ENCODE results near the gene SYAP1.
A peak's percentile ranks its signal among the peaks of the same experiment; 100 is the strongest.
"Not testable (repeated sequence)": the region's sequence is repeated elsewhere in the genome, so short reads cannot be mapped to it uniquely, and the experiment has no call there.

Gene SYAP1

GRCh38 chrX:16716451-16716850 lies 3.0 kb upstream of the SYAP1 start:
- DNase-seq; intact Hi-C loops (cut with DNase I): not testable (repeated sequence)

DNA sequence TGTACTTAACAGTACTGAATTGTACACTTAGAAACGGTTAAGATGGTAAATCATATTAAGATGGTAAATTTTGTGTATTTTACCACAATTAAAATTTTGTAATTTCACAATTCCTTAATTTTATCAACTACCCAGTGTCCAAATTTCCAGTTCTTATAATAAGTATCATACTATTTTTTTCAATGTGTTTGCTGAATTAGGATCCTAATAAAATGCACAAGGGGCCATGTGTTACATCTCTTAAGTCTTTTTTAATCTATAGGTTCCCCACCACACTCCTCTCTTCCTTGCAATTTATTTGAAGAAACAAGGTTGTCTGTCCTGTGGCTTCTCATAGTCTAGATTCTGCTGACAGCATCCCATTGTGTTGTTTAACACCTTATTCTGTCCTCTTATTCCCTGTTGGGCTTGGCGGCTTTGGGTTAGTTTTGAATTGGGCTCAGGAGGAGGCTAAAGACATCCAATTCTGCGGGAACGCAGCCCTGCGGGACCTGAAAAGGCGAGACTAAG lies 533 bp upstream of the SYAP1 start:
- DNase-seq, result no peak
- intact Hi-C loops (cut with DNase I), result no loop called here

DNA sequence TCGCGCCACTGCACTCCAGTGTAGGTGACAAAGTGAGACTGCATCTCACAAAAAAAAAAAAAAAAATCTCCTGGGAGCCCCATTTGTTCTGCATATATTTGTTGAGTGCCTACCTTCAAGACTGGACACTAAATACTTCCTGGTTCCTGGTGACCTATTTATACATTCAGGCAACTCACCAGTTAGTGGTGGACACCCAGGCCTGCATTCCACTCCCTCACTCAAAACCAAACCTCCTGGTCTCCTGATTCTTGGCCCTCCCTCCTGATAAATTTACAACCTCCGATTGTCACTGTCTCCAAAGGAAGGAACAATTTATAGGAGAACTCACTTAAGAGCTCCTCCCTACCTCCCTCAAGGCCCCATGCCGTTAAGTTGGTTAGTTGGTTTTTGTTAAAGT lies 3.1 kb downstream of the SYAP1 start:
- DNase-seq, result no peak
- intact Hi-C loops (cut with DNase I), result no loop called here

DNA sequence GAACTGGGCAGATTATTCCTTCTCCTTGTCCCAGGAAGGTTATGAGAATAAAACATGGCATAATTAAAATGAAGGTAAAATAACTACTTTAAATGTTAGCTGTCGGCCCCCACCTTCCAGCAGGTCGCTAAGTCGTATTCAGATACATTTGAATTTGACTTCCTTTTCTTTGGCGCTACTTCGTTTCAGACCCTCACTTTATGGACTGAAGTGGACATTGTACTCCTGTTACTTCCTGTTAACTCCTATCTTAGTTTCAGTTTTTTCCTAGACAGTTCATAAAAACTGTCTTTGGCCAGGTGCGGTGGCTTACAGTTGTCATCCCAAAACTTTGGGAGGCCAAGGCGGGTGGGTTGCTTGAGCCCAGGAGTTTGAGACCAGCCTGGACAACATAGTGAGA lies 5.7 kb downstream of the SYAP1 start:
- intact Hi-C loops (cut with DNase I), result no loop called here

GRCh38 chrX:16726347-16726988 lies 7.1 kb downstream of the SYAP1 start:
- intact Hi-C loops (cut with DNase I); DNase-seq: not testable (repeated sequence)

More for the DNA sequence above, 5.7 kb downstream of the SYAP1 start:
- no peak for DNase-seq

DNA sequence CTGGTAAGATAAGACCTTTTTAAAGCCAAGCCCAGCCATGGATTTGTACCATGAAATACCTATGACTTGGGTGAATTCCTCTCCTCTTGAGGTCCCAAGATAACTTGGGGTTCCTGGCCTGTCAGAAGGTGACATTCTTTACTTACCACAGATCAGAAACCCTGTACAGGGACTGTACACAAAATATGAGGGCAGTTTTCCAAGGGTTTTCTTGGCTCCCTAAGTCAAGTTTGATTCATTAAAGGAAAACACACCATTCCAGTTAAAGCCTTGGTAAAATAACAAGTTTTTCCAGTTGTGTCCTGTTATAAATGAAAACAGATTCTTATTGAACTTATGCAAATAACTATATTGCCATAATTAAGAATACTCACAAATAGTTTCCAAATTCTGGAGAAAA lies 8.2 kb downstream of the SYAP1 start:
- intact Hi-C loops (cut with DNase I), result no loop called here

DNA sequence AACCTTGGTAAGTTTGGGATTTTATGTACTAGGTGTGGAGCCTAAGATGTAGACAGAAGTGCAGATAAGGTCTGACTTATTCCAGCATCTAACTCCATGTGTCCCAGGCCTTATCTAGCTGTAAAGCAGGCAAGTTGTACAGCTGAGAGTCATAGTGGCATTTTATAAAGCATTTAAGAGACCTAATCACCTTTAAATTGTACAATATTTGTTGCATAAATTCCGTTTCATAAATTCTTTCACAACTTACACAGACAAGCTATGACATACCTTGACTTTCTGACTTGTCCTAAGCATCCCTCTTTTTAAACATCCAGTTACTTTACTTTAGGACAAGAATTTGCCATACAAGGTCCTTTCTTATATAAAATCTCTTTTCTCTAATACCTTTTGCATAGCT lies 11.0 kb downstream of the SYAP1 start:
- no peak for DNase-seq
- intact Hi-C loops (cut with DNase I), result no loop called here

More for the DNA sequence above, 8.2 kb downstream of the SYAP1 start:
- no peak for DNase-seq

DNA sequence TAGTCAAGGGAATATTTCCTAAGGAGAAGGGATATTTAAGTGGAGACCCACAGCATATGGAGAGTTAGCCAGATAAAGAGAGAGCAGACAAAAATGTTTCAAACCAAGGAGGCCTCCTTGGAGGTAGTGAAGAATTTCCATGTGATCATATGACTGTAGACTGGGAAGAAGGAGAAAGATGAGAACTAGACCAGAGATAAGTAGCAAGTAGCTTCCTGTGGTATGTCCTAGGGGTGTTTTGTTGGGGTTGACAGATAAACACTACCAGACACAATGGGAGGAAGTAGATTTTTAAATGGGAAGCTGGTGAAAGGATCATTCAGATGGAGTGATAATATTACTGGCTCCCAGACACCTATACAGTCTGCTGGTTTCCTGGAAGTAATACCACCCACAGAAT lies 13.6 kb downstream of the SYAP1 start:
- DNase-seq, result no peak
- intact Hi-C loops (cut with DNase I), result no loop called here

DNA sequence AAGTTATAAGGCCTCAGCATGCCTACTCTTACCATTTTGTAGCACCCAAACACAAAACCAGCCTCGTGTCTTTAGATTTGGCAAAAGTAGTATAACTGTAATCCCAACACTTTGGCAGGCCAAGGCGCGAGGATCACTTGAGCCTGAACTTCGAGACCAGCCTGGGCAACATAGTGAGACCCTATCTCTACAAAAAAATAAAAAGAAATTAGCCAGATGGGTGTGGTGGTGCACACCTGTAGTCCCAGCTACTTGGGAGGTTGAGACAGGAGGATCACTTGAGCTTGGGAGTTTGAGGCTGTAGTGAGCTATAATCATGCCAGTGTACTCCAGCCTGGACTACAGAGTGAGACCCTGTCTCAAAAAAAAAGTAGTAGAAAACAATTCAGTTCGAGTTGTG lies 17.6 kb downstream of the SYAP1 start:
- intact Hi-C loops (cut with DNase I), result no loop called here
- no peak for DNase-seq

DNA sequence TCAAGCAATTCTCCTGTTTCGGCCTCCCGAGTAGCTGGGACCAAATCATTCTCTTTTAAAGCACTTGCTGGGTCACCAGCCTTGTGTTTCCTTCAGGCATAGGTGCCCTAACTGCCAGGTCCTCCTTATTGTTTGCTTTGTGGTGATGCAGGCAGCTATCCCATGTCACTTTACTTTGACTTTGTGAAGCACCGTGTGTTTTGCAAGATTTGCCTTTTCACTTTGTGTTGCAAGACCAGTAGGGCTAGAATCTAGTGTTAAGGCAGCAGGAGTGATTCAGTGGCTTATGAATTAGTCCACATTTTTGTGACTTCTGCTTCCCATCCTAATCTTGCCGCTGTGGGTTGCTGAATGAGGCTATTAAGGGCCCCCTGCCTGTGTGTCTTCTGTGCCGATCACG lies 20.2 kb downstream of the SYAP1 start:
- intact Hi-C loops (cut with DNase I), result no loop called here
- DNase-seq, result no peak

DNA sequence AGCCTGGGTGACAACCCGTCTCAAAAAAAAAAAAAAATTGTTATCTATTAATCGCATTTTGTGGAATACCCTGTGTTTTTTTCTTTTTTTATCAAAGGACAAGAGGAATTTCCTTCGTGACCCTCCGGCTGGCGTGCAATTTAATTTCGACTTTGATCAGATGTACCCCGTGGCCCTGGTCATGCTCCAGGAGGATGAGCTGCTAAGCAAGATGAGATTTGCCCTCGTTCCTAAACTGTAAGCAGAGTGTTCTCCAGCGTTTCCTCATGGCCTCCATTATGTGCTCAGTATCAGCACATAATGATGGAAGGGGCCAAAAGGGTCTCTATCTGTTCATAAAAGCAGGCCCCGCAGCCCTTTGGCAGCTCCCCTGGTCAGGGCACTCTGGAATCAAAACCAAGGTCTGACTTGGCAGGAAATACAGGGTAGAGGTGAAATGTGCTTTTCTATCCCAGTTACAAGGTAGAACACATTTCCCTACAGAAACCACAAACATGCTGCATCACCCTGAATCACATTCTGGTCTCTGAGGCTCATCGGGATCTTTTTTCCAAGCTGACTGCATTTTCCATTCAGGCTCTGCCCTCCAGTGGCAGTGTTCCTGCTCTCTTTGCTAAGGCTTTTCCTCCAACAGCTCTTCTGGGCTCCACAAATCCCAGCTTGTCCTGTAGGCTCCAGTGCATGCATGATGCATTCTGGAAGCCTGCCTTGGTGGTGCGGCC lies 24.4 kb downstream of the SYAP1 start:
- intact Hi-C loops (cut with DNase I), result no loop called here
- DNase-seq, result no peak

DNA sequence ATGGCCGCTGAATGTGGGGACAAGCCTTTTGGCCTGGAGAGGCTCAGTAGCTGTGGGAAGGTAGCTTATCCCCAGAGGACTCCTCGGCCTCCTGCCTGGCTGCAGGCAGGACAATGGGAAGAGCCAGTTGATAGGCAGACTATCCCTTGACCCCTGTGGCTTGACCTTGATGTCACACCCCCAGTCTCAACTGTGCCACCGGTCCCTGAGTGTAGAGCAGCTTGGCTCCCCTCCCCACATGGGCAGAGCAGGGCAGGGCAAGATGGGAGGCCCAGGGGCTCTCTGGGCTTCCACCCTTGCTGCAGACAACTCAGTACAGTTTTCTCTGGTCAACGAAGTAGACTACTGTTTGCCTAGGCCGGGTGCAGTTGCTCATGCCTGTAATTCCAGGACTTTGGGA lies 25.7 kb downstream of the SYAP1 start:
- intact Hi-C loops (cut with DNase I), result no loop called here
- DNase-seq, result no peak

- DNase-seq, result no peak
Measured at GRCh38 chrX:16745659-16746058, 26.2 kb downstream of the SYAP1 start.

GRCh38 chrX:16748425-16748824 lies 29.0 kb downstream of the SYAP1 start:
- intact Hi-C loops (cut with DNase I), result no loop called here
- no peak for DNase-seq

More at GRCh38 chrX:16745659-16746058, 26.2 kb downstream of the SYAP1 start:
- intact Hi-C loops (cut with DNase I), result no loop called here

DNA sequence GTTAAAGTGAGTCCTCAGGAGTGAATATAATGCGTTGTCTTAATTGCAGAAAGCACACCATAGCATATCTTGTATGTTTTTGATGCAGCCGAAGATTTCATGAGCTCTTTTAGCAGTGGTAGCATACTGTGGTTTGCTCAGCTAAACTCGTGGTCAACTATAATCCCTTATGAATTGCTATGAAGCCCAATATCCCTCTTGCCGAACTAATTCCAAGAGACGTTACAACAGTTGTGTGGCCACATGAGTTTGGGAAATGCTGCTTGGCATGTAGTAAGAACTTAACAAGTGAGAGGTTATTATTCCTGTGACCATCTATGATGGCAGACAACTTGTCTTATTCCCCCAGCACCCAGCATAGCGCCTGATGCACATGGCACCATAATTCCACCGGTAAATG lies 30.7 kb downstream of the SYAP1 start:
- no peak for DNase-seq
- intact Hi-C loops (cut with DNase I), result no loop called here

DNA sequence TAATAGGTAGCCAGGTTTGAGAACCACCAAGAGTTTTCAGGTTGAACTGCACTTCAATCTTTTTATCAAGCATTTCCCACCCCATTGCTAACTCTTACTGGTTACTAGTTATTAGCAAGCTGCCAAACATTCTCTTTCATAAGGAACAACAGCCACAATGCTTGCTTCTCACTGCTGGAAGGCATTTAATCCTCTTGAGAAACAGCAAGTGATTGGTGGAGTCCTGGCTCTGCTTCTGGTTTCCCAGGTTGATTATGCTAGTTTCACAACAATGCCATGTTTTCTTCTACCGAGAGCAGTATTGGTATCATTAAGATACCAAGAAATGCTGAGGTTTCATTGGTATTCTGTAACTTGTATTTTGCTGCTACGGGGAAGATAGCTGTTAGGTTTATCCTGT lies 34.6 kb downstream of the SYAP1 start:
- DNase-seq, result no peak
- intact Hi-C loops (cut with DNase I), result no loop called here

GRCh38 chrX:16756724-16757123 lies 37.3 kb downstream of the SYAP1 start:
- intact Hi-C loops (cut with DNase I), result no loop called here
- DNase-seq, result peak in 2 of 42 donors; percentile 6 to 10

GRCh38 chrX:16761500-16761899 lies 42.1 kb downstream of the SYAP1 start:
- intact Hi-C loops (cut with DNase I); DNase-seq: not testable (repeated sequence)

GRCh38 chrX:16762579-16762978 lies 43.2 kb downstream of the SYAP1 start:
- DNase-seq, result no peak
- intact Hi-C loops (cut with DNase I), result no loop called here

DNA sequence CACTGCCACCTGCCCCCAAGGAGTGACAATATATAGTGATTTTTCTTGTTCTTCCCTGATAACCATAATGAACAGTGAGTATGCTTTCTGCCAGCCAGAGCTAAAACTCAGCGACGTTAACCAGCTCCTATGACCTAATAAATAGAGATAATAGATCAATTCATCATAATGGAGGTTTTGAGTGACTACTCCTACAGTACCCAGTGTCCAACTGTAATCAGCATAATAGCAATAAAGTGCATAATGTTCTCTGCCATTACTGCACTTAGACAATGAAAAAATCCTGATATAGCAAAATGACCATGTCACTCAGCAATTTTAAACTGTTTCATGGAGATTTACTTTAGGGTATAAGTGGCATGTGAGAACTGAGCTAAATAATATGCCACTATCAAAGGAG lies 46.2 kb downstream of the SYAP1 start:
- intact Hi-C loops (cut with DNase I), result no loop called here
- DNase-seq, result no peak

DNA sequence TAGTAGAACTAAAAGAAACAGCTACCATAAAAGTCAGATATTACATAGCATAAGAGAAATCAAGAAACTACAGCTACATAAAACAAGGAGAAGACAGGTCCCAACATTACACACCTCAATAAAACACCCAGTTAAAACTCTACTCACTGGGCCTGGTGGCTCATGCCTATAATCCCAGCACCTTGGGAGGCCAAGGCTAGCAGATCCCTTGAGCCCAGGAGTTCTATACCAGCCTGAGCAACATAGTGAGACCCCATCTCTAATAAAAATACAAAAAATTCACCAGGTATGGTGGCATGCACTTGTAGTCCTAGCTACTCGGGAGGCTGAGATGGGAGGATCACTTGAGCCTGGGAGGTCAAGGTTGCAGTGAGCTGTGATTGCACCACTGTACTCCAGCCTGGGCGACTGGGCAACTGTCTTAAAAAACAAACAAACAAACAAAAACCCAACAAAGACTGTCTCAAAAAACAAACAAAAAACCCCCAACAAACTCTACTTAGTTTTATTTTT lies 51.6 kb downstream of the SYAP1 start:
- no peak for DNase-seq
- intact Hi-C loops (cut with DNase I), result no loop called here

Data from head of caudate nucleus (tissue), 42 donors.